GM20000 (cell line): ENCODE results near the gene IWS1.

Experiments used
- DNase-seq: peaks from one replicate; pipeline ENCODE4 v3.0.0; 2012; ENCODE audit warnings: low spot score
- CTCF ChIP-seq: IDR thresholded peaks from 2 replicates; pipeline ENCODE4 v1.5.1; 2012; ENCODE audit warnings: mild to moderate bottlenecking, control low read depth; ENCODE audit errors: extremely low read depth, missing control alignments

The IWS1 gene

GRCh38 chr2:127448526-127448925, 77.8 kb downstream of the IWS1 start:
- TF ChIP-seq CTCF = no peak
- DNase-seq = no peak

GRCh38 chr2:127439343-127439742, 86.9 kb downstream of the IWS1 start:
- DNase-seq = no peak
- TF ChIP-seq CTCF = no peak

- no peak for TF ChIP-seq CTCF
- DNase-seq = no peak
These were observed 88.2 kb downstream of the IWS1 start for GRCh38 chr2:127437781-127438726.

- no peak for TF ChIP-seq CTCF
- DNase-seq = no peak
These were observed 89.2 kb downstream of the IWS1 start for GRCh38 chr2:127437056-127437455.

GRCh38 chr2:127434515-127434914, 91.8 kb downstream of the IWS1 start:
- TF ChIP-seq CTCF = no peak
- no peak for DNase-seq

- no peak for TF ChIP-seq CTCF
- DNase-seq = no peak
These were observed 94.8 kb downstream of the IWS1 start for GRCh38 chr2:127431408-127432023.
